HepG2 (cell line): ENCODE measurements around the gene GALNT15. TPM values are rescaled to one million over a fixed set of nuclear protein-coding genes. Genes with fewer than 3 reads are reported as not detected.

Source experiments
- ATAC-seq: fragments of 200-7000 bp; cut with Tn5 transposase; 3 replicates; pipeline ENCODE4 v1.9.1; 2020; ENCODE audit warnings: mild to moderate bottlenecking, moderate library complexity
- BruUV-seq: library from RNA; stranded (reverse); fragments of 400-500 nt; replicated peaks from 2 replicates; lab custom pipeline; 2021; lab: Mats Ljungman, UMichigan
- CTCF ChIA-PET: fragments of 300-600 bp; formaldehyde crosslinking; extraction: SDS; loops from one replicate; lab custom pipeline; 2021; ENCODE audit warnings: low total read pairs, inconsistent platforms, low intra/inter-chr PET ratio; lab: Yijun Ruan, JAX
- POLR2A ChIA-PET: fragments of 350-600 bp; sonication (Branson Sonifier 250); formaldehyde crosslinking; loops from one replicate; lab custom pipeline; 2020; ENCODE audit warnings: antibody characterized with exemption, inconsistent platforms; lab: Yijun Ruan, JAX
- DNase-seq: peaks from one replicate; pipeline ENCODE4 v3.0.0-alpha.2; 2015; ENCODE audit warnings: low spot score
- FAIRE-seq: peaks from 3 replicates; lab custom pipeline; 2011; peaks lifted over from hg19 to GRCh38; lab: Jason Lieb, UNC
- H2AFZ ChIP-seq: one replicate; pipeline ENCODE4 v1.6.1; 2011; ENCODE audit warnings: low read length, inconsistent platforms
- H3K27ac ChIP-seq: fragments of 300-600 bp; 3 replicates; pipeline ENCODE4 v1.8.0; 2011; ENCODE audit warnings: mixed run types, mild to moderate bottlenecking, mixed read lengths, low read length, inconsistent platforms; ENCODE audit not compliant: insufficient read depth; ENCODE audit errors: extremely low read length
- H3K27me3 ChIP-seq, 2 experiments: fragments of 200-600 bp in 1 of 2; 2 replicates in 1 of 2; 3 replicates in 1 of 2; pipeline versions ENCODE4 v1.6.0 to v1.8.0; 2011; ENCODE audit warnings: low read length in 2 of 2, mild to moderate bottlenecking in 2 of 2, moderate library complexity in 2 of 2, inconsistent platforms in 1 of 2; ENCODE audit not compliant: insufficient read depth in 2 of 2, control insufficient read depth in 1 of 2
- H3K36me3 ChIP-seq, 2 experiments: fragments of 200-600 bp in 1 of 2; replicated peaks in 1 of 2; 2 replicates in 1 of 2; 3 replicates in 1 of 2; pipeline versions ENCODE4 v1.5.1 to v1.8.0; 2011; ENCODE audit warnings: low read length in 2 of 2, inconsistent platforms in 1 of 2; ENCODE audit not compliant: insufficient read depth in 2 of 2, control insufficient read depth in 1 of 2
- H3K4me1 ChIP-seq: 2 replicates; pipeline ENCODE4 v1.5.1; 2012; ENCODE audit warnings: low read length, inconsistent platforms; ENCODE audit not compliant: insufficient read depth
- H3K4me2 ChIP-seq: 2 replicates; pipeline ENCODE4 v1.6.0; 2011; ENCODE audit warnings: low read depth, low read length, inconsistent platforms
- H3K4me3 ChIP-seq, 3 experiments: fragments of 200-600 bp in 1 of 3; sonication (generic), shearing (Covaris generic) in 1 of 3; replicated peaks in 1 of 3; 2 replicates each; pipeline ENCODE4 v1.5.1; 2011 to 2016; ENCODE audit warnings: low read length in 3 of 3, inconsistent platforms in 2 of 3, low read depth in 2 of 3, mild to moderate bottlenecking in 2 of 3, control low read depth in 1 of 3, mixed read lengths in 1 of 3; ENCODE audit not compliant: insufficient read depth in 1 of 3
- H3K79me2 ChIP-seq: one replicate; pipeline ENCODE4 v1.6.1; 2011; ENCODE audit warnings: low read length, inconsistent platforms; ENCODE audit not compliant: insufficient read depth
- H3K9ac ChIP-seq: 2 replicates; pipeline ENCODE4 v1.6.0; 2011; ENCODE audit warnings: mild to moderate bottlenecking, low read depth, low read length, inconsistent platforms; ENCODE audit not compliant: insufficient read depth
- H3K9me3 ChIP-seq: 2 replicates; pipeline ENCODE4 v1.5.1; 2012; ENCODE audit warnings: mild to moderate bottlenecking, low read length
- H4K20me1 ChIP-seq: 2 replicates; pipeline ENCODE4 v1.6.0; 2011; ENCODE audit warnings: inconsistent platforms, mild to moderate bottlenecking, low read length, moderate library complexity; ENCODE audit not compliant: insufficient read depth
- FOSL2 ChIP-seq: sonication (generic); formaldehyde crosslinking; IDR thresholded peaks from 2 replicates; pipeline ENCODE4 v1.4.0; 2020; ENCODE audit warnings: missing genetic modification reagents
- WIZ ChIP-seq: sonication (generic); formaldehyde crosslinking; IDR thresholded peaks from 2 replicates; pipeline ENCODE4 v1.5.1; 2020; ENCODE audit warnings: mild to moderate bottlenecking, missing genetic modification reagents
- WGBS: methylation state at CpG from one replicate; pipeline ENCODE4 v1.1.6; 2017; ENCODE audit warnings: low lambda C conversion rate; 5-methylcytosine and 5-hydroxymethylcytosine counted together
- in situ Hi-C: cut with HindIII; loops from 2 replicates; pipeline ENCODE4 v1.10.0; 2017; ENCODE audit warnings: low pct_unique_long_range_greater_than_20kb; ENCODE audit not compliant: extremely low pct_ligation_motif_present
- intact Hi-C: fragments of 100-400 bp; cut with micrococcal nuclease; formaldehyde crosslinking; loops from one replicate; pipeline ENCODE4 v1.10.0; 2022; ENCODE audit not compliant: unreplicated experiment
- polyA plus RNA-seq, 8 experiments: library from polyadenylated mRNA; depleted of rRNA in 3 of 8; stranded (reverse) in 7 of 8; unstranded in 1 of 8; fragments of >200 nt; fragmentation: Illumina TruSeq in 4 of 8; extraction: Trizol in 4 of 8; gene quantifications; 2 replicates each; pipeline versions ENCODE4 v1.2.1 to v1.2.3, GENCODE V29; 2011 to 2016; ENCODE audit warnings: low read depth in 4 of 8, missing spikeins in 1 of 8, mixed read lengths in 1 of 8; ENCODE audit not compliant: insufficient read depth in 1 of 8
- total RNA-seq, 5 experiments: library from RNA; depleted of rRNA; stranded (reverse); fragments of >200 nt; fragmentation: Illumina TruSeq; extraction: Trizol; gene quantifications; 2 replicates each; pipeline ENCODE4 v1.2.3, GENCODE V29; 2016; ENCODE audit warnings: low read depth in 1 of 5
- TF ChIP-seq, protein P1 (sequence below): sonication (generic); formaldehyde crosslinking; IDR thresholded peaks from 2 replicates; pipeline ENCODE4 v1.5.1; 2020; ENCODE audit warnings: missing genetic modification reagents, mild to moderate bottlenecking, borderline replicate concordance
- TF ChIP-seq, protein P2 (sequence below), 2 experiments: sonication (generic) in 1 of 2; formaldehyde crosslinking in 1 of 2; IDR thresholded peaks; 2 replicates each; pipeline versions ENCODE4 v1.6.1 to v1.9.0; 2014 to 2022; ENCODE audit warnings: antibody characterized with exemption in 1 of 2, borderline replicate concordance in 1 of 2, inconsistent platforms in 1 of 2, low read depth in 1 of 2, missing genetic modification reagents in 1 of 2
- TF ChIP-seq, protein P3 (sequence below): sonication (generic); formaldehyde crosslinking; IDR thresholded peaks from 2 replicates; pipeline ENCODE4 v1.8.0; 2022; ENCODE audit warnings: mild to moderate bottlenecking, missing genetic modification reagents, moderate library complexity

Gene GALNT15
- total and polyA plus RNA-seq, 2 of the 13 experiments (the other 11 are each of a cell fraction or from before 2014, with no cell fraction given): 0.02 to 0.04 TPM

DNA sequence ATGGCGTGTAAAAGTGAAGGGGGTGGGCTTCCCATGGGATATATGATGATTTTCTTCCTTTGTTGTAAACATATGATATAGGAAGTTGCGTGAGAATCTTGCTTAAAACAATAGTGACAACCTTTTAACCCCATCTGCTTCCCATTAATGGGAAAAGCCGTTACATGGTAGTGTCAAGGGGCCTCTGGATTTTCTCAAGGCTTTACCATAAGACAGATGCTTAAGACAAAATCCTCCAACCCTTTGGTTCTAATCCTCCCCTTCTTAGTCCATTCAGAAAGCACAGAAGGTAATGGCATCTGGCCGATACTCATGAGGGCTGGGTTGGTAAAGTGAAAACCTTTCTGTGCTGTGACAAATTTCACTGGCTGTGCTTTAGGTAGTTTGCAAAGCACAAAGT lies 65.3 kb downstream of the GALNT15 start (continued):
- TF ChIP-seq, protein P1, sequence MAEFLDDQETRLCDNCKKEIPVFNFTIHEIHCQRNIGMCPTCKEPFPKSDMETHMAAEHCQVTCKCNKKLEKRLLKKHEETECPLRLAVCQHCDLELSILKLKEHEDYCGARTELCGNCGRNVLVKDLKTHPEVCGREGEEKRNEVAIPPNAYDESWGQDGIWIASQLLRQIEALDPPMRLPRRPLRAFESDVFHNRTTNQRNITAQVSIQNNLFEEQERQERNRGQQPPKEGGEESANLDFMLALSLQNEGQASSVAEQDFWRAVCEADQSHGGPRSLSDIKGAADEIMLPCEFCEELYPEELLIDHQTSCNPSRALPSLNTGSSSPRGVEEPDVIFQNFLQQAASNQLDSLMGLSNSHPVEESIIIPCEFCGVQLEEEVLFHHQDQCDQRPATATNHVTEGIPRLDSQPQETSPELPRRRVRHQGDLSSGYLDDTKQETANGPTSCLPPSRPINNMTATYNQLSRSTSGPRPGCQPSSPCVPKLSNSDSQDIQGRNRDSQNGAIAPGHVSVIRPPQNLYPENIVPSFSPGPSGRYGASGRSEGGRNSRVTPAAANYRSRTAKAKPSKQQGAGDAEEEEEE (CRISPR knock-in tag): no peak

DNA sequence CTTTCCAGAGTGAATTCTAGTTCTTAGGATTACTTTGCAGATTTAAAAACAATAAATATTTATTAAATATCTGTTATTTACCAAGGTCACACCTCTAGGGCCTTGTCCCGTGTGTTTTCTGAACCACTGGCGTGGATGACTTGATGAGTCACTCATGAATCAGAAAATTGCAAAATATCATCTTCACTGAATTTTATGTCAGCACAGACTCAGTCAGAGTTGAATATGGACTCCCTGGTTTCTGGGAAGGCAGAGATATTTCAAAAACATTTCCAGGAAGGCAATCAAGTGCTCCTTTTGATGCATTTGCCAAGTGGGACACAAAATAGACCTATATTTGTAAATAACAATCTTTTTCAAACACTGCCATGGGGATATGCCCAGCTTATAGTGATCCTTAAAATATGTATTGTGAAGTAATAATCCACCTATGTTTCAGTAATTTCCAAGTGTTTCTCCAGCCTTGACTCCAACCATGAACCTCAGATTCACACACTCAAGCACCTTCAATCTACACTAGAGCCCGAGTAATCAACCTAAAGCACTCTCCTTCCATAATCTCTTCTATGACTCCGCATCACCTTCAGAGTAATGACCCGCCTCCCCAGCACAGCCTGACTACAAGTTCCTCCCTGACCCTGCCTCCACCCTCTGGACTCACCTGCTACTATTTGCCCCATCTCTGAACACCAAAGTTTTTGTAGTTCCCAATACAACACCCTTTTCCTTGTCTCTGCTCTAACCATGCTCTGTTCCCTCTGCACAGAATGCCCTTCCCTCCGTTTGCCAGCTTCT lies 65.9 kb downstream of the GALNT15 start:
- no peak for FAIRE-seq
- in situ Hi-C loops: loop anchor here (25.0 kb wide), 1 partner anchor 603 kb away; no protein-coding TSS in a partner anchor
- CTCF ChIA-PET: no interaction called here
- Histone ChIP-seq H3K27ac (no peak overlapping the region), H3K9ac (no peak overlapping the region), H3K27me3 (peaks cover 1 to 15% of the 10 kb centered on the region in 2 experiments; a peak in 2 of 5 replicates), H3K4me2 (no peak overlapping the region), H3K4me3 (no peak overlapping the region), H3K36me3 (no peaks in the 10 kb centered on the region), H3K4me1 (no peaks in the 10 kb centered on the region), H2AFZ (no peak overlapping the region), H3K9me3 (no peaks in the 10 kb centered on the region), H3K79me2 (no peaks in the 10 kb centered on the region), H4K20me1 (no peaks in the 10 kb centered on the region)
- TF ChIP-seq, protein P2, sequence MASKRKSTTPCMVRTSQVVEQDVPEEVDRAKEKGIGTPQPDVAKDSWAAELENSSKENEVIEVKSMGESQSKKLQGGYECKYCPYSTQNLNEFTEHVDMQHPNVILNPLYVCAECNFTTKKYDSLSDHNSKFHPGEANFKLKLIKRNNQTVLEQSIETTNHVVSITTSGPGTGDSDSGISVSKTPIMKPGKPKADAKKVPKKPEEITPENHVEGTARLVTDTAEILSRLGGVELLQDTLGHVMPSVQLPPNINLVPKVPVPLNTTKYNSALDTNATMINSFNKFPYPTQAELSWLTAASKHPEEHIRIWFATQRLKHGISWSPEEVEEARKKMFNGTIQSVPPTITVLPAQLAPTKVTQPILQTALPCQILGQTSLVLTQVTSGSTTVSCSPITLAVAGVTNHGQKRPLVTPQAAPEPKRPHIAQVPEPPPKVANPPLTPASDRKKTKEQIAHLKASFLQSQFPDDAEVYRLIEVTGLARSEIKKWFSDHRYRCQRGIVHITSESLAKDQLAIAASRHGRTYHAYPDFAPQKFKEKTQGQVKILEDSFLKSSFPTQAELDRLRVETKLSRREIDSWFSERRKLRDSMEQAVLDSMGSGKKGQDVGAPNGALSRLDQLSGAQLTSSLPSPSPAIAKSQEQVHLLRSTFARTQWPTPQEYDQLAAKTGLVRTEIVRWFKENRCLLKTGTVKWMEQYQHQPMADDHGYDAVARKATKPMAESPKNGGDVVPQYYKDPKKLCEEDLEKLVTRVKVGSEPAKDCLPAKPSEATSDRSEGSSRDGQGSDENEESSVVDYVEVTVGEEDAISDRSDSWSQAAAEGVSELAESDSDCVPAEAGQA (IDR thresholded peaks at IDR 0.05; ENCODE audit: low read depth): no peak
- TF ChIP-seq, protein P2 (CRISPR knock-in tag; IDR thresholded peaks at IDR 0.05; ENCODE audit: borderline replicate concordance): no peak
- TF ChIP-seq FOSL2 (CRISPR knock-in tag): peak; percentile 41; the same call in 1 of the 2 replicates
- TF ChIP-seq WIZ (CRISPR knock-in tag): no peak
- TF ChIP-seq, protein P3, sequence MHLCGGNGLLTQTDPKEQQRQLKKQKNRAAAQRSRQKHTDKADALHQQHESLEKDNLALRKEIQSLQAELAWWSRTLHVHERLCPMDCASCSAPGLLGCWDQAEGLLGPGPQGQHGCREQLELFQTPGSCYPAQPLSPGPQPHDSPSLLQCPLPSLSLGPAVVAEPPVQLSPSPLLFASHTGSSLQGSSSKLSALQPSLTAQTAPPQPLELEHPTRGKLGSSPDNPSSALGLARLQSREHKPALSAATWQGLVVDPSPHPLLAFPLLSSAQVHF (CRISPR knock-in tag): no peak
- DNase-seq: no peak
- BruUV-seq: no TSS peak
- intact Hi-C loops: loop anchor here (10.0 kb wide), 2 partner anchors 426 to 636 kb away; partner anchors contain the start of genes BTD and HACL1
- 11% methylated on average over 6 of the region's 6 CpGs for WGBS
- ATAC-seq: no peak
- POLR2A ChIA-PET: no interaction called here
